ENCODE data around the gene HABP4.

GRCh38 chr9:96480736-96481135, 30.8 kb downstream of the HABP4 start:
- TF ChIP-seq CTCF (IDR thresholded peaks at IDR 0.05 in 8 of 11, conservative IDR thresholded peaks at IDR 0.05 in 3 of 11), result no peak
- TF ChIP-seq POLR2AphosphoS5 (IDR thresholded peaks at IDR 0.05), result no peak

Measured in spleen (tissue), 7 donors.